Heart right ventricle (tissue), 16 donors: ENCODE data around the gene MREG. TPM values are rescaled to one million over a fixed set of nuclear protein-coding genes. Genes with fewer than 3 reads are reported as not detected.
A peak's percentile ranks its signal among the peaks of the same experiment; 100 is the strongest.

Experiments
- ATAC-seq, 8 donors: fragments of 200-7000 bp; cut with Tn5 transposase; one replicate each; pipeline ENCODE4 v1.9.1; 2020; ENCODE audit warnings: mild to moderate bottlenecking in 8 of 8, moderate library complexity in 8 of 8, moderate number of reproducible peaks in 1 of 8
- DNase-seq, 2 donors: peaks; one replicate each; pipeline ENCODE4 v3.0.0-alpha.2; 2020
- H3K27ac ChIP-seq, 10 donors: fragments of 200-600 bp; sonication (generic) in 2 of 10; one replicate each; pipeline versions ENCODE4 v1.5.0 to v1.8.0; 2020 to 2022; ENCODE audit warnings: mild to moderate bottlenecking in 3 of 10
- H3K27me3 ChIP-seq, 7 donors: fragments of 200-600 bp; one replicate each; pipeline ENCODE4 v1.8.0; 2021 to 2022; ENCODE audit warnings: mild to moderate bottlenecking in 2 of 7
- H3K36me3 ChIP-seq, 9 donors: fragments of 200-600 bp; sonication (generic) in 1 of 9; one replicate each; pipeline versions ENCODE4 v1.5.0 to v1.8.0; 2020 to 2022; ENCODE audit warnings: mild to moderate bottlenecking in 2 of 9
- H3K4me1 ChIP-seq, 9 donors: fragments of 200-600 bp; sonication (generic) in 1 of 9; one replicate each; pipeline versions ENCODE4 v1.5.0 to v1.8.0; 2020 to 2022; ENCODE audit warnings: mild to moderate bottlenecking in 4 of 9
- H3K4me3 ChIP-seq, 10 donors: fragments of 200-600 bp; sonication (generic) in 2 of 10; one replicate each; pipeline versions ENCODE4 v1.5.0 to v1.8.0; 2020 to 2022; ENCODE audit warnings: mild to moderate bottlenecking in 7 of 10, moderate library complexity in 2 of 10
- H3K9me3 ChIP-seq, 11 donors: fragments of 200-600 bp in 10 of 11; sonication (generic) in 2 of 11; one replicate each; pipeline versions ENCODE4 v1.5.0 to v1.8.0; 2013 to 2022; ENCODE audit warnings: mild to moderate bottlenecking in 2 of 11, control low read depth in 1 of 11, moderate library complexity in 1 of 11
- WGBS, 2 donors: extraction: QIAGEN DNeasy Blood & Tissue Kit; methylation state at CpG; one replicate each; pipeline ENCODE4 v1.1.7; 2013; ENCODE audit warnings: inconsistent platforms in 1 of 2; 5-methylcytosine and 5-hydroxymethylcytosine counted together
- intact Hi-C, 10 donors: fragments of 100-400 bp; cut with DNase I; formaldehyde crosslinking; loops; one replicate each; pipeline versions ENCODE4 v1.11.1 to v1.14.2; 2022
- polyA plus RNA-seq, 2 donors: library from polyadenylated mRNA; stranded (reverse); fragments of 200-250 nt; gene quantifications; one replicate each; pipeline ENCODE4 v1.2.3, GENCODE V29; 2013
- total RNA-seq, 10 donors: library from RNA; stranded (reverse); fragmentation: NEBNext Ultra II Directional in 3 of 10; extraction: Animal tissue kit (Norgen Biotek cat#: 25700) in 3 of 10; gene quantifications; one replicate each; pipeline versions ENCODE4 v1.2.1 to v1.2.4, GENCODE V29; 2021 to 2023
- TF ChIP-seq, protein P1 (sequence below), 9 donors: fragments of 200-600 bp; sonication (generic) in 2 of 9; IDR thresholded peaks; one replicate each; pipeline versions ENCODE4 v1.5.0 to v1.8.0; 2021 to 2022; ENCODE audit warnings: antibody characterized with exemption in 9 of 9, mild to moderate bottlenecking in 5 of 9, moderate library complexity in 1 of 9
- donor health status: Arrhythmogenic right ventricular cardiomyopathy.
- donor health status: ischemic (EF 13 %, LVEDD 7.1; RV severe dilation, severe dysfunction).
- donor health status: healthy with polysubstance abuse.
- donor health status: DM: no; HTN: yes; CAD: no.
- donor health status: DM: no; HTN: no; CAD: no.
- donor health status: ischemic (EF 25% LVEDD 6.9; RV normal size, moderate dysfunction).
- donor health status: ischemic (EF 25% LVEDD 5.7; RV mildly dilated, moderate dysfunction).
- donor health status: healthy.
- donor health status: DM: yes; HTN: yes; CAD: no.
- donor health status: Ischemic cardiomyopathy.
- donor health status: ischemic (EF 35%, LVEDD 5.7; RV mildly dilated, moderate dysfunction).
- donor health status: nonischemic (EF 11% LVEDD 7.7; RV severe dilation, severe dysfunction).
- donor health status: DM: yes; HTN: yes; CAD: no.
- donor health status: PGD.
- donor health status: ischemic (EF 29% LVEDD 5.4; RV normal size, mild dysfunction).
- donor health status: nonischemic (EF 23%, LVEDD 6.1; RV moderate dilation, normal function).

The MREG gene
- total and polyA plus RNA-seq, 12 donors, result 0.13 to 1.5 (median 0.38) TPM

DNA sequence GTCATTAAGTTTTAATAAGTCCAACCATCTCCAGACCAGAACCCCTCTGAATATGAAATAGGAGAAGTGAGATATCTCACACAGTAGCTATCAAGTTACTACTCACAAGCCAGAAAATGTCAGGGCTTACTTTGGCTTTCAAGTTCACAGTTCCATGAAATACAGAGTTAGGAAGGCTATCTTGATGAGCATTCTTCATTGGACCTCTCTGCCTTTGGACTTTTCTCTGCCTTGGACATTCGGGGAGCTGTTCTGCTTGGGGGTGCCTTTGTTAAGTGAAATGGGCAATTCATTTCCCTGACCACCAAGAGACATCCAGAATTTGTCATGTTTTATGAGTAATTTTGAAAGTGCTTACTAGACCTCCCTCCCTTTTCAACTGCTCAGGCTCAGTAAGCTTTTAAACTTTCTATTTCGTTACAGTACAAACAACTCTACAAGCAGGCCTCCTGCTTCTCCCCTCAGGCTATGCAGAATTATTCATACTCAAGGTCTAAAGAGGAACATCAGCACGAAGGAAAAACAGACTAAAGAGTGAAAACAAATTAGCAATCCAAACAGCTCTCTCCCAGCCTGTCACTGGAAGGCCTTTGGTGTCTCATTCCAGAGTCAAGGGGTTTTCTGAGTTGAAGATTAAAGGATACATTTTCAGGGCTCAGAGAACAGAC lies 95.3 kb downstream of the MREG start:
- no peaks in the 10 kb centered on the region for H3K9me3 ChIP-seq
- peaks cover 0 to 32% (median 4%) of the 10 kb centered on the region in 9 donors for H3K4me1 ChIP-seq
- no peaks in the 10 kb centered on the region for H3K27me3 ChIP-seq
- intact Hi-C loops, result loop anchor here in 3 of 10 donors (5.0 to 10.0 kb wide), 4 partner anchors 123 to 481 kb away; partner anchors contain the start of gene FN1 (in 1 of the 3)
- WGBS, 2 donors, result 63 to 70% methylated on average over 3 of the region's 3 CpGs
- no peak for ATAC-seq
- TF ChIP-seq, protein P1, sequence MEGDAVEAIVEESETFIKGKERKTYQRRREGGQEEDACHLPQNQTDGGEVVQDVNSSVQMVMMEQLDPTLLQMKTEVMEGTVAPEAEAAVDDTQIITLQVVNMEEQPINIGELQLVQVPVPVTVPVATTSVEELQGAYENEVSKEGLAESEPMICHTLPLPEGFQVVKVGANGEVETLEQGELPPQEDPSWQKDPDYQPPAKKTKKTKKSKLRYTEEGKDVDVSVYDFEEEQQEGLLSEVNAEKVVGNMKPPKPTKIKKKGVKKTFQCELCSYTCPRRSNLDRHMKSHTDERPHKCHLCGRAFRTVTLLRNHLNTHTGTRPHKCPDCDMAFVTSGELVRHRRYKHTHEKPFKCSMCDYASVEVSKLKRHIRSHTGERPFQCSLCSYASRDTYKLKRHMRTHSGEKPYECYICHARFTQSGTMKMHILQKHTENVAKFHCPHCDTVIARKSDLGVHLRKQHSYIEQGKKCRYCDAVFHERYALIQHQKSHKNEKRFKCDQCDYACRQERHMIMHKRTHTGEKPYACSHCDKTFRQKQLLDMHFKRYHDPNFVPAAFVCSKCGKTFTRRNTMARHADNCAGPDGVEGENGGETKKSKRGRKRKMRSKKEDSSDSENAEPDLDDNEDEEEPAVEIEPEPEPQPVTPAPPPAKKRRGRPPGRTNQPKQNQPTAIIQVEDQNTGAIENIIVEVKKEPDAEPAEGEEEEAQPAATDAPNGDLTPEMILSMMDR (IDR thresholded peaks at IDR 0.05), result no peak
- H3K36me3 ChIP-seq, result no peaks in the 10 kb centered on the region
- peak overlapping the region in 3 of 10 donors; percentile 9 to 65 (median 43) for H3K27ac ChIP-seq
- no peak overlapping the region for H3K4me3 ChIP-seq
- DNase-seq, result no peak

DNA sequence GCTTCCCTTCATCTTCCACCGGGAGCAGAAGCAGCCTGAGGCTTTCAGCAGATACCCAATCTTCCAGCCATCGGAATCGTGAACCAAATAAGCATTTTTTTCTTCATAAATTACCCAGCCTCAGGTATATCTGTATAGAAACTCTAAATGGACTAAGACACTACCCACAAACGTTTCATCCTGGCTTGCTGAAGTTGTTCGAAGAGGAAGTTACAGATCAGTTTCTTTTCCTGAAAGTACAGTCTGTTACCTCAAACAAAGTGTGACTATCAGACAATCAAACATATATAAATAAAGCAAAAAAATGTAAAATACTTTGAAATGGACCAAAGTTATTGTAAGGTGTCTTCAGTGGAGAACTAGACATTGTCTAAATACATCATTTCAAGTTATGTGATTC lies 97.9 kb downstream of the MREG start:
- Histone ChIP-seq H3K4me3 (no peak overlapping the region), H3K9me3 (peaks cover 0 to 13% (median 0%) of the 10 kb centered on the region in 11 donors), H3K27ac (no peak overlapping the region), H3K36me3 (no peaks in the 10 kb centered on the region), H3K4me1 (peaks cover 0 to 30% (median 4%) of the 10 kb centered on the region in 9 donors), H3K27me3 (no peaks in the 10 kb centered on the region)
- ATAC-seq (no peak), DNase-seq (no peak)
- WGBS, 2 donors, result 82 to 89% methylated on average over 5 of the region's 5 CpGs
- TF ChIP-seq, protein P1 (IDR thresholded peaks at IDR 0.05), result no peak
- intact Hi-C loops, result loop anchor here in 3 of 10 donors (5.0 to 10.0 kb wide), 4 partner anchors 121 to 478 kb away; partner anchors contain the start of gene FN1 (in 1 of the 3)

DNA sequence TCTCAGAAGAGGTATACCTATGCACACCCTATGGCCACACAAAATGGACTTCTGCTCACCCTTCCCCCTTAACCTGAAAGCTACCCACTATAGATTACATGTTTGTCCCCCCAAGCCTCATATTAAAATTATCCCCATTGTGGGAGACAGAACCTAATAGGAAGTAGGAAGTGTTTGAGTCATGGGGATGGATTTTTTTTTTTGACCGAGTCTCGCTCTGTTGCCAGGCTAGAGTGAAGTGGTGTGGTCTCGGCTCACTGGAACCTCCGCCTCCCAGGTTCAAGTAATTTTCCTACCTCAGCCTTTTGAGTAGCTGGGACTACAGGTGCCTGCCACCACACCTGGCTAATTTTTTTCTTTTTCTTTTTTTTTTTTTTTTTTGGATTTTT lies 98.6 kb downstream of the MREG start:
- intact Hi-C loops, result loop anchor here in 3 of 10 donors (5.0 to 10.0 kb wide), 4 partner anchors 120 to 477 kb away; partner anchors contain the start of gene FN1 (in 1 of the 3)

DNA sequence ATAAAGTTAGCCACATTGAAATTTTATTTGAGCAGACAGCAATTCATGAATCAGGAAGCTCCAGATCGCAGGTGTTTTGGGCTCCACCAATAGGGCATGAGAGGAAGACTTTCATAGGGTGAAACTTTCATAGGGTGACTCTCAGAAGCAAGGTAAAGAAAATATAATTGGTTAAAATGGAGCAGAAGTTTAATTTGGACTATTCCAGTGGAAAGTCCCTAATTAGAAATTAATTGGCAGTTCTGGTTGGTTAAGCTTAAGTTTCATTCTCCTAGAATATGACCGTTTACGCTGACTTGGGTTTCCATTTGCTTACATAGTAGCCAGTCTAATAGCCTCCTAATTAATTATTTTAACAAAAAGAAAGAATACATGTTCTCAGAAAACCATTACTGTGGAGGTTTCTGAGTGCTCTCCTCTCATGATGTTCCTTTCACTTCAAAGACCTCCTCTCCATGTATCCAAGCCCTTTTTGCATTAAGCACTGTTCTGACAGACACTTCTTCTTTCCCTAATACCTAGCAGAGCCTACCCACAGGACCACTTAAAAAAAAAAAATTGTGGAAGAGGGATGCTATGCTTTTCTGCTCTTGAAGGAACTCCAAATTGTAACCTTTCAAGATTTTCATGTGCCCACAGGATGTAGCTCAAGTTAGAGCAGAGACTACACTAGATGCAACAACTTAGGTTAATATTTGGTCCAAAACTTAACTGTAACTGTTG lies 99.1 kb downstream of the MREG start:
- WGBS, 2 donors, result 95 to 99% methylated on average over 3 of the region's 3 CpGs
- no peak overlapping the region for H3K4me3 ChIP-seq
- peaks cover 0 to 15% (median 0%) of the 10 kb centered on the region in 11 donors for H3K9me3 ChIP-seq
- peaks cover 0 to 18% (median 0%) of the 10 kb centered on the region in 9 donors for H3K4me1 ChIP-seq
- DNase-seq, result no peak
- intact Hi-C loops, result loop anchor here in 1 of 10 donors (10.0 kb wide), 1 partner anchor 119 kb away; no protein-coding TSS in a partner anchor
- no peak overlapping the region for H3K27ac ChIP-seq
- H3K36me3 ChIP-seq, result no peaks in the 10 kb centered on the region
- no peak for ATAC-seq
- TF ChIP-seq, protein P1 (IDR thresholded peaks at IDR 0.05), result no peak
- no peaks in the 10 kb centered on the region for H3K27me3 ChIP-seq

More for the DNA sequence above, 98.6 kb downstream of the MREG start:
- no peak for DNase-seq
- 91 to 96% methylated on average over 4 of the region's 4 CpGs for WGBS, 2 donors
- Histone ChIP-seq H3K9me3 (peaks cover 0 to 15% (median 0%) of the 10 kb centered on the region in 11 donors), H3K4me3 (no peak overlapping the region), H3K4me1 (peaks cover 0 to 23% (median 0%) of the 10 kb centered on the region in 9 donors), H3K36me3 (no peaks in the 10 kb centered on the region), H3K27ac (no peak overlapping the region), H3K27me3 (no peaks in the 10 kb centered on the region)
- TF ChIP-seq, protein P1 (IDR thresholded peaks at IDR 0.05), result no peak
- no peak for ATAC-seq
